HG03575 (cell line): ENCODE data around the gene CLN3.
"Not testable (repeated sequence)": the region's sequence is repeated elsewhere in the genome, so short reads cannot be mapped to it uniquely, and the experiment has no call there.

ENCODE experiments used
- ATAC-seq: cut with Tn5 transposase; IDR thresholded peaks from one replicate; pipeline ENCODE4 v1.9.1; 2021; ENCODE audit not compliant: unreplicated experiment, insufficient number of reproducible peaks, low FRiP score; ENCODE audit errors: extremely low read depth

CLN3 gene

GRCh38 chr16:28495795-28496749, 4.2 kb upstream of the CLN3 start:
- no peak for ATAC-seq

DNA sequence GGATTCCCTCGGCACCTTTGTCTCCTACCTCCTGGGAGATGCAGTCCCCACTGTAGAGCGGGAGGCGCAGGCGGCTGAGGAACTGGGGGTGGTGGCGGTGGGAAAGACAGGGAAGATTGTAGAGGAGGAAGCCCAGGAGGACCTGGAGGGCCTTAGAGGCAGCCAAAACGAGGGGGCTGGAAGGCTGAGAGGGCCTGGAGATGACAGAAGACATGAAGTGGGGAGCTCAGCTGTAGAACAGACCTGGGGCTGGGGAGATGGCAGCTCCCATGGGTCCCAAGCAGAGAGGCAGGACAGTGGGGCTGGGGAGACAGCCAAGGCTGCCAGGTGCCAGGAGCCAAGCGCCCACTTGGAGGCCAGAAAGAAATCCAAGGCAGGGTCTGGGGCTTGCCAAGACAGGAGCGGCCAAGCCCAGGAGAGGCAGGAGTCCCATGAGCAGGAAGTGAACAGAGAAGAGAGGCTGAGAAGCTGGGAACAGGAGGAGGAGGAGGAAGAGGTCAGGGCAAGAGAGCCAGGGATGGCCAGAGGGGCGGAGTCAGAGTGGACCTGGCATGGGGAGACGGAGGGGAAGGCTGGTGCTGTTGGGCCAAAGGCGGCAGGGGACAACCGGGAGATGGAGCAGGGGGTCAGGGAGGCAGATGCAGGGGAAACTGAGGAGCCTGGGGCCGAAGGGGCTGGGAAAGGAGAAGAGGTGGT, 3.4 kb upstream of the CLN3 start:
- ATAC-seq: no peak

- ATAC-seq: no peak
Observed at GRCh38 chr16:28494121-28494851, 2.4 kb upstream of the CLN3 start, which contains the start of gene APOBR. TSS of gene APOBR (plus strand) at chr16:28494643. CDS start at chr16:28494682, 39 bp downstream.

- ATAC-seq: no peak
Observed at GRCh38 chr16:28492511-28492910, 637 bp upstream of the CLN3 start.

- ATAC-seq: no peak
Observed at GRCh38 chr16:28491230-28491969, 474 bp downstream of the CLN3 start.

DNA sequence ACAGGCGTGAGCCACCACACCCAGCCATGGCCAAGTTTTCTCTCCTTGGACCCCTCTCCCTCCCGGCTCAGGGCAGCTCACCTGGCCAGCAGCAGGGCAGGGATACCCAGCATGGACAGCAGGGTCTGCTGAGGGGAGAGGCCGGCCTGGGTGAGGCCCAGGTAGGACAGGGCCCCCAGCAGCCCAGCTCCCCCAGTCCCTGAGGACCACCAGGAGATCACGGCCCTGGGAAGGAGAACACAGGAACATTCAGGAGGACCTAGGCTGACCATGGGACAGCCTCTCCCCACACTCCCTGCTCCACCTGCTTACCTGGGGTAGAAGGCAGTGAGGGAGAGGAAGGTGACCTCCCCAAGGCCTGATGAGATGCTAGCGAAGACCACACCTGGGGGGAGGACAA, 5.6 kb downstream of the CLN3 start:
- no peak for ATAC-seq

GRCh38 chr16:28483361-28483760, 8.5 kb downstream of the CLN3 start:
- ATAC-seq: not testable (repeated sequence)

GRCh38 chr16:28482026-28482425, 9.8 kb downstream of the CLN3 start:
- ATAC-seq: no peak

DNA sequence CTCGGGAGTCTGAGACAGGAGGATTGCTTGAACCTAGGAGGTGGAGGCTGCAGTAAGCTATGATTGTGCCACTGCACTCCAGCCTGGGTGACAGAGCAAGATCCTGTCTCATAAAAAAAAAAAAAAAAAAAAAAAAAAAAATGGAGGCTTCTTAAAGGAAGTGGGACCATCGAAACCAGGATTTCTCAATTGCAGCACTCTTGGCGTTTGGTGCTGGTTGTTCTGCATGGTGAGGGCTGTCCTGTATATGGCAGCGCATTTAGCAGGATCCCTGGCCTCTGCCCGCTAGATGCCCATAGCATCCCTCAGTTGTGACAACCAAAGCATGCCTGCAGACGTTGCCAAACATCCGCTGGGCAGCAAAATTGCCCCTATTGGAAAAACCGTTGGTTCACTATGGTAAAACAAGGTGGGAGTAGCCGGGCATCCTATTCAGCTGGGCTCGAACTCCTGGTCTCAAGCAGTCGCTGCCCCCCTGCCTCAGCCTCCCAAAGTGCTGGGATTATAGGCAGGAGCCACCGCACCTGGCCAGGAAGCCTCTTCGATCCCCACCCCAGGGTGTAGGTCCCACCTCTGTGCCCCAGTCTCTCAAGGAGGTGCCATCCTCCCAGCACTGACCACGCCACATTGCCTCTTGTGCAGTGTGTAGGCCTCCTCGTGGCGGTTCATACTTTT, 13.2 kb downstream of the CLN3 start:
- no peak for ATAC-seq

DNA sequence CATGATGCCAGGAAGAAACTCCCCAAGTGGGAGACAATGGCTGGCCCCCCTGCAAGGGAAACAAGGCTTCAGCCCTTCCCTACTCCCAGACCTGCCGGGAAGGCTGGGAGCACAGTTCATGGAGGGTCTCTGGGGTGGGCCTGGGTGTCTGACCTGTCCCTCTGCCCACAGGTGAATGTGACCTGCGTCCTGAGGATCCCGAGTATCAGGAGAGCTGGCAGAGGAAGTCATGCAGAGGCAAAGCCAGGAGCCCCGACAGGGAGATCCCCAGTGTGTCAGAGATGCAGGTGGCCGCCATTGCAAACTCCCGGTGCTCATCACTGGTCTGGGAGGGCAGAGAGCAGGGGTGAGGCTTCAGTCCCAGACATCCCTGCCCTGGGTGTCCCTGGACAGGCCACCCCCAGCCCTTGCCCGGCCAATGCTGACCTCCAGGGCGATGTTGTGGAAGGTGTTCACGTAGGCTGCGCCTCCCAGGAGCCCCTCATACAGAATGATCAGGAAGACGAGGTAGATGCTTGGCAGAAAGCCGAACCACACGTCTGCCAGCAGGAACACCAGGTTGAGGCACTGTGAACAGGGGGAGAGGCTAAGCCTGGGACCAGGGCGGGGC, 14.5 kb downstream of the CLN3 start:
- ATAC-seq: no peak

DNA sequence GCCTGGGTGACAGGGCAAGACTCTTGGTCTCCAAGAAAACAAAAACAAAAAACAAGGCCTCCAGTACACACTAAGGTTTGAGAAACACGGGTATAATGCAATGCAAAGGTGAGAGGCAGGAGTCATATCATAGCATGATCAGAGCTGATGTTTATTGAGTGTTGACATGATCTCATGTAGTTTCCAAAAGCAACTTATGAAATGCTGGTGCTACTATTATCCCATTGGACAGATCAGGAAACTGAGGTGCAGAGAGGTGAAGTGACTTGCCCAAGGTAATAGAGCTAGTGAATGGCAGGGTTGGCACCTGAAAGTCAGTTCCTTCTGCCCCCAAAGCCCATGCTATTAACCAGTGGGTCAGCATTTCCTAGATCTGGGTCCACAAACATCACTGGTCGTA, 16.7 kb downstream of the CLN3 start:
- ATAC-seq: no peak

- no peak for ATAC-seq
Observed at GRCh38 chr16:28473714-28474265, 18.1 kb downstream of the CLN3 start.

GRCh38 chr16:28447081-28447480, 44.8 kb downstream of the CLN3 start:
- ATAC-seq: not testable (repeated sequence)

GRCh38 chr16:28446388-28446787, 45.5 kb downstream of the CLN3 start:
- ATAC-seq: not testable (repeated sequence)

GRCh38 chr16:28443943-28444342, 47.9 kb downstream of the CLN3 start:
- ATAC-seq: not testable (repeated sequence)

GRCh38 chr16:28438899-28439298, 53.0 kb downstream of the CLN3 start:
- ATAC-seq: not testable (repeated sequence)

- not testable (repeated sequence) for ATAC-seq
Observed at GRCh38 chr16:28435340-28435739, 56.5 kb downstream of the CLN3 start.
